Neural progenitor cell (in vitro differentiated cells): ENCODE data around the gene GRK6.

Experiments
- CTCF ChIP-seq: fragments of 200-600 bp; sonication (generic); IDR thresholded peaks from 2 replicates; pipeline ENCODE4 v1.5.1; 2017; ENCODE audit warnings: antibody characterized with exemption, mild to moderate bottlenecking
- EZH2phosphoT487 ChIP-seq: fragments of 200-600 bp; sonication (generic); IDR thresholded peaks from 2 replicates; pipeline ENCODE4 v1.6.1; 2017; ENCODE audit warnings: antibody characterized with exemption

- TF ChIP-seq CTCF (no peak), EZH2phosphoT487 (no peak)
Observed at GRCh38 chr5:177427211-177427822, 841 bp downstream of the GRK6 start.
